Nephron (organoid): ENCODE data around the gene OR8S1.
"Not testable (repeated sequence)": the region's sequence is repeated elsewhere in the genome, so short reads cannot be mapped to it uniquely, and the experiment has no call there.

ENCODE experiments used
- H3K27ac Mint-ChIP-seq, 3 experiments: 2 replicates each; pipeline ENCODE4 v1.8.0; 2020; ENCODE audit warnings: mixed read lengths in 3 of 3, mild to moderate bottlenecking in 2 of 3, moderate library complexity in 1 of 3
- H3K27me3 Mint-ChIP-seq: 2 replicates; pipeline ENCODE4 v1.8.0; 2021; ENCODE audit warnings: low read depth, mild to moderate bottlenecking, moderate library complexity, mixed read lengths
- H3K36me3 Mint-ChIP-seq: 2 replicates; pipeline ENCODE4 v1.8.0; 2020; ENCODE audit warnings: low read depth, mixed read lengths
- H3K4me1 Mint-ChIP-seq: 2 replicates; pipeline ENCODE4 v1.8.0; 2020; ENCODE audit warnings: mixed read lengths
- H3K4me3 Mint-ChIP-seq, 3 experiments: 2 replicates each; pipeline ENCODE4 v1.8.0; 2020; ENCODE audit warnings: mild to moderate bottlenecking in 3 of 3, mixed read lengths in 3 of 3, moderate library complexity in 2 of 3
- H3K9me3 Mint-ChIP-seq: 2 replicates; pipeline ENCODE4 v1.8.0; 2020; ENCODE audit warnings: mixed read lengths
- CTCF ChIP-seq, 3 experiments: fragments of 200-600 bp; sonication (generic); IDR thresholded peaks; one replicate each; pipeline ENCODE4 v1.5.0; 2021; ENCODE audit warnings: antibody characterized with exemption in 3 of 3; ENCODE audit not compliant: unreplicated experiment in 3 of 3

Gene OR8S1, protein sequence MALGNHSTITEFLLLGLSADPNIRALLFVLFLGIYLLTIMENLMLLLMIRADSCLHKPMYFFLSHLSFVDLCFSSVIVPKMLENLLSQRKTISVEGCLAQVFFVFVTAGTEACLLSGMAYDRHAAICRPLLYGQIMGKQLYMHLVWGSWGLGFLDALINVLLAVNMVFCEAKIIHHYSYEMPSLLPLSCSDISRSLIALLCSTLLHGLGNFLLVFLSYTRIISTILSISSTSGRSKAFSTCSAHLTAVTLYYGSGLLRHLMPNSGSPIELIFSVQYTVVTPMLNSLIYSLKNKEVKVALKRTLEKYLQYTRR

DNA sequence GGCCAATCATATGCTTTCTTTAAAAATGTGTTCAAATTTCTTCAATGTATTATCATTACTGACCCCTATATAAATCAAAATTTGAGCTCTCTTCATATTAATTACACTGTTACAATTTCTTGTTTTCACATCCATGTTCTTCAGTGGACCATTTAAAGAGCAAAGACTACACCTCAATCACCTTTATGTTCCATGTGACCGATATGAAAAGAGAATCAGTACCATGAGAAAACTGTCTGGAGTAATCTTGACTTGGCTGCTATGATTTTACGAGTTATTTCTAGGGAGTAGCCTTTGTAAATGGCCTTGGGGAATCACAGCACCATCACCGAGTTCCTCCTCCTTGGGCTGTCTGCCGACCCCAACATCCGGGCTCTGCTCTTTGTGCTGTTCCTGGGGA, at the start of gene OR8S1:
TSS of gene OR8S1 (plus strand) at position 301 of the 400 bp plus-strand sequence. CDS start at position 301, 0 bp downstream.
- no peak within 1 kb of the TSS for H3K4me3 Mint-ChIP-seq
- no peak for TF ChIP-seq CTCF (IDR thresholded peaks at IDR 0.05; ENCODE audit: unreplicated experiment in 3 of 3)
- H3K9me3 Mint-ChIP-seq: no peaks in the 10 kb centered on the region
- no peaks in the 10 kb centered on the region for H3K36me3 Mint-ChIP-seq
- H3K27ac Mint-ChIP-seq: no peak within 1 kb of the TSS
- H3K4me1 Mint-ChIP-seq: no peaks in the 10 kb centered on the region
- no peaks in the 10 kb centered on the region for H3K27me3 Mint-ChIP-seq

GRCh38 chr12:48482198-48482597, 43.2 kb upstream of the OR8S1 start, which contains the start of gene C12orf54:
Gene C12orf54 (plus strand): TSS chr12:48482498. CDS start chr12:48483297, 799 bp downstream.
- Mint-ChIP-seq H3K9me3 (peaks cover 3% of the 10 kb centered on the region), H3K27ac (no peak within 1 kb of the TSS), H3K36me3 (no peaks in the 10 kb centered on the region), H3K27me3 (peaks cover 15% of the 10 kb centered on the region), H3K4me3 (no peak within 1 kb of the TSS), H3K4me1 (no peaks in the 10 kb centered on the region)
- TF ChIP-seq CTCF (IDR thresholded peaks at IDR 0.05; ENCODE audit: unreplicated experiment in 3 of 3): no peak

DNA sequence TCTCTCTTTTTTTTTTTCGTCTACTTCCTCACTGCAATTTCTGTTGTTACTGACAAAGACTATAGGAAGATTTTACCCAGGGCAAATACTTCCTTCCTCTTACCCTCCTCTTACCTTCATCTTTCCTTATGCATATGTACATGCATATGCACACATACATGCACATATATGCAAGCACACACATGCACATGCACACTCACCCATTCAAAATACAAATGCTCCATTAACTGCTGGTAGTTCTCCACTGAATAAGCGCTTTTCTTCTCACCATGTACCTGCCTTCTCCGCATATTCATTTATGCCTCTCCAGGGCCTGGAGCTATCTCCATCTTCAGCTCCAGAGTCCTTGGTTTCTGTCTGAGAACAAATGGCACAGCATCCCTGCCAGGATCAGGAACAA, 42.5 kb upstream of the OR8S1 start:
- H3K4me3 Mint-ChIP-seq: no peak overlapping the region
- peaks cover 15% of the 10 kb centered on the region for H3K27me3 Mint-ChIP-seq
- H3K27ac Mint-ChIP-seq: no peak overlapping the region
- TF ChIP-seq CTCF (IDR thresholded peaks at IDR 0.05; ENCODE audit: unreplicated experiment in 3 of 3): no peak
- H3K4me1 Mint-ChIP-seq: no peaks in the 10 kb centered on the region
- no peaks in the 10 kb centered on the region for H3K36me3 Mint-ChIP-seq
- H3K9me3 Mint-ChIP-seq: peaks cover 3% of the 10 kb centered on the region

GRCh38 chr12:48486261-48486660, 39.2 kb upstream of the OR8S1 start:
- H3K36me3 Mint-ChIP-seq: no peaks in the 10 kb centered on the region
- H3K9me3 Mint-ChIP-seq: no peaks in the 10 kb centered on the region
- H3K27ac Mint-ChIP-seq: no peak overlapping the region
- no peak overlapping the region for H3K4me3 Mint-ChIP-seq
- no peaks in the 10 kb centered on the region for H3K4me1 Mint-ChIP-seq
- peaks cover 18% of the 10 kb centered on the region for H3K27me3 Mint-ChIP-seq
- no peak for TF ChIP-seq CTCF (IDR thresholded peaks at IDR 0.05; ENCODE audit: unreplicated experiment in 3 of 3)

- Mint-ChIP-seq H3K36me3 (no peaks in the 10 kb centered on the region), H3K4me1 (no peaks in the 10 kb centered on the region), H3K27me3 (peaks cover 17% of the 10 kb centered on the region), H3K9me3 (no peaks in the 10 kb centered on the region), H3K27ac (no peak overlapping the region), H3K4me3 (no peak overlapping the region)
- no peak for TF ChIP-seq CTCF (IDR thresholded peaks at IDR 0.05; ENCODE audit: unreplicated experiment in 3 of 3)
These were observed 38.8 kb upstream of the OR8S1 start for GRCh38 chr12:48486679-48487078.

GRCh38 chr12:48489012-48489411, 36.4 kb upstream of the OR8S1 start:
- Mint-ChIP-seq H3K27me3 (peaks cover 22% of the 10 kb centered on the region), H3K4me1 (no peaks in the 10 kb centered on the region), H3K9me3 (no peaks in the 10 kb centered on the region), H3K4me3 (no peak overlapping the region), H3K27ac (no peak overlapping the region), H3K36me3 (no peaks in the 10 kb centered on the region)
- TF ChIP-seq CTCF (IDR thresholded peaks at IDR 0.05; ENCODE audit: unreplicated experiment in 3 of 3): no peak

DNA sequence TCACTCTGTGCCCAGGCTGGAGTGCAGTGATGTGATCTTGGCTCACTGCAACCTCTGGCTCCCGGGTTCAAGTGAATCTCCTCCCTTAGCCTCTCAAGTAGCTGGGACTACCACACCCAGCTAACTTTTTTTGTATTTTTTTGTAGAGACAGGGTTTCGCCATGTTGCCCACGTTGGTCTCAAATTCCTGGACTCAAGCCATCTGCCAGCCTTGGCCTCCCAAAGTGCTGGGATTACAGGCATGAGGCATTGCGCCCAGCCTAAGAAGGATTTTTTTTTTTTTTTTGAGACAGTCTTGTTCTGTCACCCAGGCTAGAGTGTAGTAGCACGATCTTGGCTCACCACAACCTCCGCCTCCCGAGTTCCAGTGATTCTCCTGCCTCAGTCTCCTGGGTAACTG, 36.0 kb upstream of the OR8S1 start:
- H3K4me3 Mint-ChIP-seq, H3K9me3 Mint-ChIP-seq: not testable (repeated sequence)

GRCh38 chr12:48500281-48500680, 25.2 kb upstream of the OR8S1 start:
- H3K4me1 Mint-ChIP-seq, H3K4me3 Mint-ChIP-seq, H3K27ac Mint-ChIP-seq, H3K36me3 Mint-ChIP-seq, H3K27me3 Mint-ChIP-seq: not testable (repeated sequence)
- peaks cover 15% of the 10 kb centered on the region for H3K9me3 Mint-ChIP-seq

More for the DNA sequence above, 36.0 kb upstream of the OR8S1 start:
- not testable (repeated sequence) for H3K4me1 Mint-ChIP-seq, H3K27ac Mint-ChIP-seq, H3K36me3 Mint-ChIP-seq
- H3K27me3 Mint-ChIP-seq: peaks cover 22% of the 10 kb centered on the region

- not testable (repeated sequence) for H3K27me3 Mint-ChIP-seq, H3K4me3 Mint-ChIP-seq, H3K4me1 Mint-ChIP-seq, H3K36me3 Mint-ChIP-seq, H3K27ac Mint-ChIP-seq
- peaks cover 21% of the 10 kb centered on the region for H3K9me3 Mint-ChIP-seq
These were observed 18.6 kb upstream of the OR8S1 start for GRCh38 chr12:48506836-48507235.
